Activated naive CD4-positive, alpha-beta T cell treated with anti-CD3 and anti-CD28 coated beads, Interleukin-2, amount 50 U/mL, for 24 hours (primary cell): ENCODE data around the gene DCTN5.
A peak's percentile ranks its signal among the peaks of the same experiment; 100 is the strongest.

Experiments used
- H3K27ac Mint-ChIP-seq: one replicate; pipeline ENCODE4 v1.8.0; 2021; ENCODE audit warnings: mild to moderate bottlenecking, mixed read lengths
- H3K27me3 Mint-ChIP-seq: one replicate; pipeline ENCODE4 v1.8.0; 2021; ENCODE audit warnings: mixed read lengths
- H3K36me3 Mint-ChIP-seq: one replicate; pipeline ENCODE4 v1.8.0; 2021; ENCODE audit warnings: mixed read lengths
- H3K4me1 Mint-ChIP-seq: one replicate; pipeline ENCODE4 v1.8.0; 2021; ENCODE audit warnings: mixed read lengths
- H3K4me3 Mint-ChIP-seq: one replicate; pipeline ENCODE4 v1.8.0; 2021; ENCODE audit warnings: mild to moderate bottlenecking, mixed read lengths
- H3K9me3 Mint-ChIP-seq: one replicate; pipeline ENCODE4 v1.8.0; 2021; ENCODE audit warnings: mixed read lengths

The DCTN5 gene

GRCh38 chr16:23679274-23679985, 38.2 kb downstream of the DCTN5 start:
- no peak overlapping the region for H3K27ac Mint-ChIP-seq
- peaks cover 2% of the 10 kb centered on the region for H3K36me3 Mint-ChIP-seq
- peak overlapping the region; percentile 84 for H3K4me3 Mint-ChIP-seq
- no peaks in the 10 kb centered on the region for H3K27me3 Mint-ChIP-seq
- no peaks in the 10 kb centered on the region for H3K9me3 Mint-ChIP-seq
- peaks cover 9% of the 10 kb centered on the region for H3K4me1 Mint-ChIP-seq

- Mint-ChIP-seq H3K36me3 (peaks cover 2% of the 10 kb centered on the region), H3K27me3 (no peaks in the 10 kb centered on the region), H3K4me3 (peak overlapping the region; percentile 5), H3K4me1 (peaks cover 9% of the 10 kb centered on the region), H3K9me3 (no peaks in the 10 kb centered on the region), H3K27ac (no peak overlapping the region)
Observed at GRCh38 chr16:23679986-23680336, 38.7 kb downstream of the DCTN5 start.

GRCh38 chr16:23682181-23682580, 40.9 kb downstream of the DCTN5 start:
- H3K4me1 Mint-ChIP-seq, result peaks cover 9% of the 10 kb centered on the region
- peaks cover 3% of the 10 kb centered on the region for H3K36me3 Mint-ChIP-seq
- no peaks in the 10 kb centered on the region for H3K9me3 Mint-ChIP-seq
- H3K27ac Mint-ChIP-seq, result no peak overlapping the region
- no peak overlapping the region for H3K4me3 Mint-ChIP-seq
- H3K27me3 Mint-ChIP-seq, result no peaks in the 10 kb centered on the region

GRCh38 chr16:23683487-23683886, 42.2 kb downstream of the DCTN5 start:
- no peaks in the 10 kb centered on the region for H3K9me3 Mint-ChIP-seq
- H3K36me3 Mint-ChIP-seq, result peaks cover 7% of the 10 kb centered on the region
- no peak overlapping the region for H3K4me3 Mint-ChIP-seq
- H3K27ac Mint-ChIP-seq, result no peak overlapping the region
- H3K4me1 Mint-ChIP-seq, result peaks cover 9% of the 10 kb centered on the region
- H3K27me3 Mint-ChIP-seq, result no peaks in the 10 kb centered on the region

- Mint-ChIP-seq H3K27me3 (no peaks in the 10 kb centered on the region), H3K4me3 (no peak overlapping the region), H3K27ac (no peak overlapping the region), H3K4me1 (no peaks in the 10 kb centered on the region), H3K36me3 (peaks cover 8% of the 10 kb centered on the region), H3K9me3 (no peaks in the 10 kb centered on the region)
Observed at GRCh38 chr16:23687034-23687808, 46.0 kb downstream of the DCTN5 start.

- no peaks in the 10 kb centered on the region for H3K9me3 Mint-ChIP-seq
- no peaks in the 10 kb centered on the region for H3K27me3 Mint-ChIP-seq
- no peak overlapping the region for H3K27ac Mint-ChIP-seq
- H3K36me3 Mint-ChIP-seq, result peaks cover 8% of the 10 kb centered on the region
- H3K4me3 Mint-ChIP-seq, result no peak overlapping the region
- H3K4me1 Mint-ChIP-seq, result no peaks in the 10 kb centered on the region
Observed at GRCh38 chr16:23689442-23690187, 48.3 kb downstream of the DCTN5 start.

- H3K36me3 Mint-ChIP-seq, result peaks cover 6% of the 10 kb centered on the region
- H3K27me3 Mint-ChIP-seq, result no peaks in the 10 kb centered on the region
- H3K4me1 Mint-ChIP-seq, result no peaks in the 10 kb centered on the region
- no peaks in the 10 kb centered on the region for H3K9me3 Mint-ChIP-seq
- no peak overlapping the region for H3K27ac Mint-ChIP-seq
- H3K4me3 Mint-ChIP-seq, result no peak overlapping the region
Observed at GRCh38 chr16:23690771-23691482, 49.7 kb downstream of the DCTN5 start.

GRCh38 chr16:23691483-23692189, 50.4 kb downstream of the DCTN5 start:
- Mint-ChIP-seq H3K4me3 (no peak overlapping the region), H3K36me3 (peaks cover 6% of the 10 kb centered on the region), H3K27me3 (no peaks in the 10 kb centered on the region), H3K27ac (no peak overlapping the region), H3K9me3 (no peaks in the 10 kb centered on the region), H3K4me1 (no peaks in the 10 kb centered on the region)

- no peak overlapping the region for H3K27ac Mint-ChIP-seq
- no peak overlapping the region for H3K4me3 Mint-ChIP-seq
- no peaks in the 10 kb centered on the region for H3K9me3 Mint-ChIP-seq
- H3K36me3 Mint-ChIP-seq, result peaks cover 6% of the 10 kb centered on the region
- no peaks in the 10 kb centered on the region for H3K27me3 Mint-ChIP-seq
- H3K4me1 Mint-ChIP-seq, result no peaks in the 10 kb centered on the region
Observed at GRCh38 chr16:23692190-23692837, 51.0 kb downstream of the DCTN5 start.

- Mint-ChIP-seq H3K27ac (no peak overlapping the region), H3K27me3 (no peaks in the 10 kb centered on the region), H3K36me3 (peaks cover 3% of the 10 kb centered on the region), H3K4me3 (no peak overlapping the region), H3K4me1 (no peaks in the 10 kb centered on the region), H3K9me3 (no peaks in the 10 kb centered on the region)
Observed at GRCh38 chr16:23694265-23694643, 53.0 kb downstream of the DCTN5 start.

- Mint-ChIP-seq H3K4me1 (no peaks in the 10 kb centered on the region), H3K9me3 (no peaks in the 10 kb centered on the region), H3K27me3 (no peaks in the 10 kb centered on the region), H3K27ac (no peak overlapping the region), H3K36me3 (peaks cover 2% of the 10 kb centered on the region), H3K4me3 (peak overlapping the region; percentile 44)
Observed at GRCh38 chr16:23694644-23695373, 53.5 kb downstream of the DCTN5 start.

GRCh38 chr16:23695756-23696155, 54.5 kb downstream of the DCTN5 start:
- no peaks in the 10 kb centered on the region for H3K36me3 Mint-ChIP-seq
- H3K4me3 Mint-ChIP-seq, result no peak overlapping the region
- no peaks in the 10 kb centered on the region for H3K4me1 Mint-ChIP-seq
- no peaks in the 10 kb centered on the region for H3K9me3 Mint-ChIP-seq
- no peaks in the 10 kb centered on the region for H3K27me3 Mint-ChIP-seq
- no peak overlapping the region for H3K27ac Mint-ChIP-seq

- peaks cover 3% of the 10 kb centered on the region for H3K36me3 Mint-ChIP-seq
- H3K9me3 Mint-ChIP-seq, result peaks cover 9% of the 10 kb centered on the region
- H3K4me3 Mint-ChIP-seq, result no peak overlapping the region
- H3K27me3 Mint-ChIP-seq, result peaks cover 12% of the 10 kb centered on the region
- no peaks in the 10 kb centered on the region for H3K4me1 Mint-ChIP-seq
- no peak overlapping the region for H3K27ac Mint-ChIP-seq
Observed at GRCh38 chr16:23699100-23699499, 57.8 kb downstream of the DCTN5 start.

GRCh38 chr16:23700093-23700492, 58.8 kb downstream of the DCTN5 start:
- peaks cover 3% of the 10 kb centered on the region for H3K36me3 Mint-ChIP-seq
- H3K4me3 Mint-ChIP-seq, result no peak overlapping the region
- H3K4me1 Mint-ChIP-seq, result no peaks in the 10 kb centered on the region
- H3K27me3 Mint-ChIP-seq, result peaks cover 15% of the 10 kb centered on the region
- H3K27ac Mint-ChIP-seq, result no peak overlapping the region
- H3K9me3 Mint-ChIP-seq, result peaks cover 9% of the 10 kb centered on the region
